Lower lobe of right lung (tissue), 2 donors: ENCODE data around the gene FANCB. TPM values are rescaled to one million over a fixed set of nuclear protein-coding genes. Genes with fewer than 3 reads are reported as not detected.

Experiments used
- ATAC-seq, 2 donors: fragments of 200-7000 bp; cut with Tn5 transposase; one replicate each; pipeline ENCODE4 v1.9.1; 2020 to 2022; ENCODE audit warnings: mild to moderate bottlenecking in 2 of 2, moderate library complexity in 2 of 2
- DNase-seq: peaks from one replicate; pipeline ENCODE4 v3.0.0-alpha.2; 2020
- H3K27ac ChIP-seq: fragments of 200-600 bp; one replicate; pipeline ENCODE4 v1.8.0; 2022
- H3K27me3 ChIP-seq: fragments of 200-600 bp; one replicate; pipeline ENCODE4 v1.8.0; 2022; ENCODE audit warnings: low read depth
- H3K36me3 ChIP-seq: fragments of 200-600 bp; one replicate; pipeline ENCODE4 v1.8.0; 2022; ENCODE audit warnings: mild to moderate bottlenecking
- H3K4me1 ChIP-seq: fragments of 200-600 bp; one replicate; pipeline ENCODE4 v1.8.0; 2022
- H3K4me3 ChIP-seq: fragments of 200-600 bp; one replicate; pipeline ENCODE4 v1.8.0; 2022; ENCODE audit warnings: mild to moderate bottlenecking
- H3K9me3 ChIP-seq: fragments of 200-600 bp; one replicate; pipeline ENCODE4 v1.8.0; 2022
- CTCF ChIP-seq: fragments of 200-600 bp; IDR thresholded peaks from one replicate; pipeline ENCODE4 v1.8.0; 2022; ENCODE audit warnings: antibody characterized with exemption, mild to moderate bottlenecking
- intact Hi-C: fragments of 100-400 bp; cut with DNase I; formaldehyde crosslinking; loops from one replicate; pipeline ENCODE4 v1.11.0; 2022
- long read RNA-seq: library from polyadenylated mRNA; unstranded; transcript quantifications from one replicate; pipeline ENCODE4 v2.0.0, GENCODE V29; 2021
- total RNA-seq: library from RNA; stranded (reverse); fragmentation: NEBNext Ultra II Directional; extraction: Animal tissue kit (Norgen Biotek cat#: 25700); gene quantifications from one replicate; pipeline ENCODE4 v1.2.1, GENCODE V29; 2021
- donor health status: DM: no; HTN: yes; CAD: no; lungs with severe emphysema.

FANCB gene
- 1.5 TPM for total RNA-seq
- long read RNA-seq, result 0 reads

GRCh38 chrX:14872851-14873675 is at the start of gene FANCB, which contains the start of gene MOSPD2:
Gene FANCB (minus strand): TSS chrX:14873069. CDS start chrX:14865510, 7,559 bp downstream.
Gene MOSPD2 (plus strand): TSS chrX:14873421. CDS start chrX:14873529, 108 bp downstream.
- no peaks in the 10 kb centered on the region for H3K36me3 ChIP-seq
- peaks cover 5% of the 10 kb centered on the region for H3K4me1 ChIP-seq
- no peaks in the 10 kb centered on the region for H3K27me3 ChIP-seq
- ATAC-seq (peak; percentile 99 to 100), DNase-seq (peak; percentile 97)
- peak within 1 kb of the TSS; percentile 72 for H3K4me3 ChIP-seq
- TF ChIP-seq CTCF, result no peak
- peak within 1 kb of the TSS; percentile 81 for H3K27ac ChIP-seq
- H3K9me3 ChIP-seq, result no peaks in the 10 kb centered on the region
- intact Hi-C loops, result no loop called here

- Histone ChIP-seq H3K4me3 (no peak overlapping the region), H3K27ac (no peak overlapping the region), H3K9me3 (no peaks in the 10 kb centered on the region), H3K4me1 (no peaks in the 10 kb centered on the region), H3K36me3 (peaks cover 16% of the 10 kb centered on the region), H3K27me3 (no peaks in the 10 kb centered on the region)
- no peak for ATAC-seq
- TF ChIP-seq CTCF, result no peak
- DNase-seq, result no peak
- intact Hi-C loops, result no loop called here
Measured at GRCh38 chrX:14922437-14922836, 49.6 kb upstream of the FANCB start.

- Histone ChIP-seq H3K36me3 (peaks cover 38% of the 10 kb centered on the region), H3K4me1 (no peaks in the 10 kb centered on the region), H3K4me3 (no peak overlapping the region), H3K9me3 (no peaks in the 10 kb centered on the region), H3K27me3 (no peaks in the 10 kb centered on the region), H3K27ac (no peak overlapping the region)
- intact Hi-C loops, result no loop called here
- DNase-seq (no peak), ATAC-seq (no peak)
- no peak for TF ChIP-seq CTCF
Measured at GRCh38 chrX:14920196-14920595, 47.3 kb upstream of the FANCB start.

- intact Hi-C loops, result no loop called here
- no peak for TF ChIP-seq CTCF
Measured at GRCh38 chrX:14919407-14919806, 46.5 kb upstream of the FANCB start.

GRCh38 chrX:14916017-14916674 is 43.3 kb upstream of the FANCB start:
- DNase-seq (no peak), ATAC-seq (no peak)
- intact Hi-C loops, result no loop called here
- Histone ChIP-seq H3K27me3 (no peaks in the 10 kb centered on the region), H3K27ac (no peak overlapping the region), H3K4me3 (no peak overlapping the region), H3K4me1 (no peaks in the 10 kb centered on the region), H3K9me3 (no peaks in the 10 kb centered on the region), H3K36me3 (peaks cover 67% of the 10 kb centered on the region)
- no peak for TF ChIP-seq CTCF

More at GRCh38 chrX:14919407-14919806, 46.5 kb upstream of the FANCB start:
- no peak for ATAC-seq
- Histone ChIP-seq H3K36me3 (peaks cover 40% of the 10 kb centered on the region), H3K27me3 (no peaks in the 10 kb centered on the region), H3K4me1 (no peaks in the 10 kb centered on the region), H3K27ac (no peak overlapping the region), H3K4me3 (no peak overlapping the region), H3K9me3 (no peaks in the 10 kb centered on the region)
- DNase-seq, result no peak
